Activated CD8-positive, alpha-beta memory T cell treated with anti-CD3 and anti-CD28 coated beads for 4 hours (primary cell): Measurements from ENCODE around the gene SMC5.
"Not testable (repeated sequence)": the region's sequence is repeated elsewhere in the genome, so short reads cannot be mapped to it uniquely, and the experiment has no call there.

Experiments
- DNase-seq, 2 donors: peaks; one replicate each; pipeline ENCODE4 v3.0.0-alpha.2; 2020; ENCODE audit warnings: low read depth in 2 of 2

The SMC5 gene

GRCh38 chr9:70263421-70263820, 4.6 kb downstream of the SMC5 start:
- no peak for DNase-seq

DNA sequence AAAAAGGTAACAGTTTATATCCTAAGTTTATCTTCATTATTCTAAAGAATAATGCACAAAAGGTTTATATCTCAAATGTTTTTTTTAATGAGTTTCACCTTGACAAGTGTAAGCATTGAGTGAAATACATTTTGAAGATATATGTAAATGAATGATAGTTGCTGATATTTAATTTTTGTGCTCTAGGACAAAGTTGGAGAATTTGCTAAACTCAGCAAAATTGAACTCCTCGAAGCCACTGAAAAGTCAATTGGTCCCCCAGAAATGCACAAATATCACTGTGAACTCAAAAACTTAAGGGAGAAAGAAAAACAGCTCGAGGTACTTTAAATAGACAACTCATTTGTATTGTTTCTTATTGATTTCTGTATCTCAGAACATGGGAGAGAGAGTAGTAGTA, 19.5 kb downstream of the SMC5 start:
- DNase-seq: no peak

GRCh38 chr9:70283848-70284247, 25.1 kb downstream of the SMC5 start:
- DNase-seq: no peak

DNA sequence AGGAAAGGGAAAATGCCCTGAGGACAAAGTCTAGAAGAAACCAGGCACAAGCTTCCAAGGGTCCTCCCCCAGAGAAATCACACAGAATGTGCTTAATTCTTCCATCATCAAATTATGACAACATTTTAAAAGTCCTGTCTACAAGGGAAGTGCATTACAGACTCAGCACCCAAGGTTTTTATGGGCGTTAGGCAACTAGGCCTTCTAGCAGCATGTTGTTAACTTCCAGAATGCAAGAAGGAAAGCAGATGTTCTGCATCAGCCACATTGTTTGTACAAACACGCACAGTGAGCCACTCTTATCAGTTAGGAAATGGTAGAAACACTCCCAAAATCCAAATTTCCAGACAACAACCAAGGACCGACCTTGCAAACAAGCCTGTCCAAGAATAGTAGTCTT, 26.5 kb downstream of the SMC5 start:
- DNase-seq: no peak

DNA sequence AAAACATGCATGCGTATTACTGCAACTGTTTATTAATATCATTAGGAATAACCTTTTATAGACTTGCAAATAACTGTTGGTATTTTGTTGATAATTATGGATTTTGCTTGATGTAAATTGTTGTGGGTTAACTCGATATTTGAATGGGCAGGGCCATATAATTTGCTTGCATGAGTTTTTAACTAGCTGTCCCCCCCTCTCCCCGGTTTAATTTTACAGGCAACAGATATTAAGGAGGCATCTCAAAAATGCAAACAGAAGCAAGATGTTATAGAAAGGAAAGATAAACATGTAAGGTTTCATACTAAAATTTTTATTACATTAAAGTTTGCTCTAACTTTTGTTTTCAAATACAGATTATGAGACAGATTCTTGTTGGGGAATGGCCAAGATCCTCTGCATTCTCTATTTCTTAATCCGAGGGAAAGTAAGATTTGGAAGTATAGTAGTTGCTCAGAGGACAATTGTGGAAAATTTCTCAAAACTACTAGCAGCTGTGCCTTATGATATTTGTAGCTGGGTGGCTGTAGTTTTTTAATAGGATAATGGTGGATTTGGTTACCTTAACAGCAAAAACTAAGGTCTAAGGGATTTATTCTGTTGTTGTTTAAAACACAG, 27.3 kb downstream of the SMC5 start:
- no peak for DNase-seq

DNA sequence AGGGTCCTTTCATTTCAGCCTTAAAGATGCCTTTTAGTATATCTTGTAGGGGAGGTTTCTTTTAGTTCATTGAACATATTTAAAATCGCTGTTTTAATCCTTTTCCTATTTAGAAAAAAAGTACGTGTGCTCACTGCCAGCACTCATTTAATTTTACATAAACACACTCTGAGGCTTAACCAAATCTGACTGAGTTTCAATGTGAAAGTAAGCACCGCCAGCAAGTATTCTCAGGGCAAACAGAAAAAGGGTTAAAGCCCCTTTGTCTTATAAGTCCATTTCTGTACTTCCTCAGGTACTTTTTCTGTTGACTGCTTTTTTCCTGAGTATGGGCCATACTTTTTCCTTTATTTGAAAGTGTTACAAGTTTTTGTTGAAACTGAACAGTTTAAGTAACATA, 31.8 kb downstream of the SMC5 start:
- no peak for DNase-seq

DNA sequence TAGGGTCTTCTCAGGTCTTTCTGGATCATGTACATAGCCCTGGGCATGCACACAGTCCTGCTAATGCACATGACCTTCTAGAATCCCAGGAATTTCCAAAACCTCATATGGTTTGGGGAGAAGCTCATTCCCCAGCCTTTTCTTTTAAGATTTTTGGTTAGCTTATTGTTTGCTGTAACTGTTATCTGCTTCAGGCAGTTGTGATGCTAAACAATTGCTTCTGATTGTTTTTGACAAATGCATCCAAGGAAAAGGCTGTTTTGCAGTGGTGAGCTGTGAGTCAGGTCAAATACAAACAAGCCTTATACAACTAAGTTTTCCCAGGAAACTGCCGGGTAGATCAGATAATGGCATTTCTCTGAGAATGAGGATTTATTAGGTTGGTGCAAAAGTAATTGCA, 32.7 kb downstream of the SMC5 start:
- no peak for DNase-seq

- DNase-seq: no peak
Measured at GRCh38 chr9:70292253-70292652, 33.5 kb downstream of the SMC5 start.

DNA sequence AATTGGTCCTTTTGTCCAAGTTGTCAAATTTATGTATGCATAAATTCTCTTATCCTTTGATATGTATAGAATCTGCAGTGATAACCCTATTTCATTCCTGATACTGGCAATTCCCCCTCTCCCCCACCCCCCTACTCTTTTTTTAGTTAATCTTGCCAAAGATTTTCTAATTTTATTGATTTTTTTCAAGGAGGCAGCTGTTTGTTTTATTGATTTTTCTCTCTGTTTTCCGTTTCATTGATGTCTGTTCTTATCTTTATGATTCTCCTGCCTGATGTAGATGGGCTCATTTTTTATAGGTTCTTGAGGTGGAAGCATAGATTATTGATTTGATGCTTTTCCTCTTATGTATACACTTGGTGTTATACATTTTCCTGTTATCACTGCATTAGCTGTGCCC, 34.4 kb downstream of the SMC5 start:
- no peak for DNase-seq

DNA sequence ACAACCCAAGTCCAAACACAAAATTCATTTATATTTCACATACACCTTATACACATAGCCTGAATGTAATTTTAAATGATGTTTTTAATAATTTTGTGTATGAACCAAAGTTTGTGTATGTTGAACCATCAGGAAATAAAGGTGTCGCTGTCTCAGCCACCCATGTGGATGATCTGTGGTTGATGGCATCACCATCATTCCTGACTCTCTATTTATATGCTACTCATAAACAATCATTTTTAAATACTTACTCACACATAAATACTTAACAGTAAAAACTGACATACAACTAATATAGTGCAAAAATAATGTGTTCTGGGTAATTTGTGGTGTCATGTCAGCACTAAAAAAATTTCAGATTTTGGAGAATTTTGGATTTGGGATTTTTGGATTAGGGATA, 38.4 kb downstream of the SMC5 start:
- DNase-seq: no peak

DNA sequence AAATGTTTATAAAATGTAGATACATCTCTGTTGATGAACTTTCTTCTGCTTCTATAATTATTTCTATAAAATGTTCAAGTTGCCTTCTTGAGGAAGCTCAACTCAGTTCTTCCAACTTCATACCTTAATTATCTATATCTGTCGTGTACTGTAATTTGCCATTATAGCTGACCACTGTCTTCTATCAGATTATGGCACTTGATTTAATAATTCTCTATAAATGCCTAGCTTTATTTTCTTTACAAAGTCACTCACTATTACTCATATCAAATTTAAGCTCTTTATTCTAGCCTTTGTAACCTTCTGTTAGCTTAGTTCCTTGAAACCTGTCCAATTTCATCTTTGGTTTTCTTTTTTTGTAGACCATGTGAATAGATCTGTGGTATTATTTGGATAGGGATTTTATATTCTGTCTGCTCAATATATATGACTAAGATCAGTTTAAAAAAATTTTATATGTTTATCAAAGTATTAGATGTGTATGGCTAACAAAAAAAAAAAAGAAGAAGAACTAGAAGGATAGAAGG, 39.5 kb downstream of the SMC5 start:
- DNase-seq: no peak

DNA sequence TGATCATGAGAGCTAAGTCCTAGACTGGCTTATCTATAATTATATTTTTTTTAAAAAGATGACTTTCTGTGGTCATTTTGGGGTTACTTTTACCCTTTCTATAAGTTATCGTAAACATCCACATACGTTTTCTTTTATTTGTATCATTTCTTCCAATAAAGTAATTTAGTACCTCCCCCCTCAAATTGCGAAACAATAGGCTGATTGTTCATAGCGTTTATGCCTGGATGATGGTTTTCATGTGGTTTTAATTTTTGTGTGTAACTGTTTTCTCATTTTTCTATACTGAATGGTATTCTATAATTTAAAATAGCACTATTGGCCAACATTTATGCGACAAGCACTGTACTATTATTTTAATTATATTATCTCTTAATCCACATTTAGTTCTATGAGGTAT, 44.5 kb downstream of the SMC5 start:
- DNase-seq: no peak

- no peak for DNase-seq
Measured at GRCh38 chr9:70304810-70305209, 46.0 kb downstream of the SMC5 start.

GRCh38 chr9:70315389-70315788, 56.6 kb downstream of the SMC5 start:
- DNase-seq: no peak

DNA sequence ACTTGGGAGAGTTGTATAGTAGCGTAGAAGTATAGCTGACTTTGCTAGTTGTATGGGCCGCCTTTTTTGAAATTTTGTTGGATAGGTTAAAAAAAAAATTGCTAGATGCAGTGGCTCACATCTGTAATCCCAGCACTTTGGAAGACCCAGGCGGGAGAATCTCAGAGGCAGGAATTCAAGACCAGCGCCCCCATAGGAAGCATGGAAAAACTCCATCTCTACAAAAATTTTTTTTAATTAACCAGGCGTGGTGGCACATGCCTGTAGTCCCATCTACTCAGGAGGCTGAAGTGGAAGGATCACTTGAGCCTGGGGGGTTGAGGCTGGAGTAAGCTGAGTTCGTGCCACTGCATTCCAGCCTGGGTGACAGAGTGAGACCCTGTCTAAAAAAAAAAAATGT, 59.2 kb downstream of the SMC5 start:
- no peak for DNase-seq

- no peak for DNase-seq
Measured at GRCh38 chr9:70322096-70322495, 63.3 kb downstream of the SMC5 start.

DNA sequence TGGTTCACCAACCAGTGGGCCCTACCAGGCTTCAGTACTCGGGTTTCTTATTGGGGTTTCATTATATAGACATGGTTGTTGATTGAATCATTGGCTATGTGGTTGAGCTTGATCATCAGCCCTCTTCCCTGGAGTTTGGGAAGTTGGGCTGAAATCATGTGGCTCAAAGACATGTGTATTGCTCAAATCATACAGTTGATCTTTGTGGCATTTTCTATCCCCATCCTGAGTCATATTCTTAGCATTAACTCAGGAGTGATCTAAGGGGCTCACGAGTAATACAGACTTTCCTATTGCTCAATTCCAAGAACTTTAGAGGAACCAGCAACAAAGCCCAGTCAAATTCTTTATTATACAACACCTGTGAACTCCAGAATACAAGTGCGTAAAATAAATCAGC, 66.2 kb downstream of the SMC5 start:
- DNase-seq: no peak

- DNase-seq: not testable (repeated sequence)
Measured at GRCh38 chr9:70328625-70329024, 69.8 kb downstream of the SMC5 start.

- no peak for DNase-seq
Measured at GRCh38 chr9:70340572-70340971, 81.8 kb downstream of the SMC5 start.

DNA sequence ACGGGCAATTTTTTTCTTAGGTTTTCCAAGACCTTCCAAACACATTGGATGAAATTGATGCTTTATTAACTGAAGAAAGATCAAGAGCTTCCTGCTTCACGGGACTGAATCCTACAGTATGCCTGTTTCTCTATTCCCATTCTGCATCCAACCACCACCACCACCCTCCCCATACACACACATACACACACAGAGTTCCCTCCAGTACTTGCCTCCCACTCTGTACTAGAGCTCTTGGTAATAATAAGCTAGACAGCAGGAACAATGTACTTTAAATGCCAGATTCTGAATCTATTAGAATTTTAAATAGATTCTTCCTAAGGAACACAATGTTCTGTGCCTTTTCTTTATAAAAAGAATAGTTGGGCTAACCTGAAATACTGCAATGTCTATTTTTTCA, 88.3 kb downstream of the SMC5 start:
- DNase-seq: no peak

DNA sequence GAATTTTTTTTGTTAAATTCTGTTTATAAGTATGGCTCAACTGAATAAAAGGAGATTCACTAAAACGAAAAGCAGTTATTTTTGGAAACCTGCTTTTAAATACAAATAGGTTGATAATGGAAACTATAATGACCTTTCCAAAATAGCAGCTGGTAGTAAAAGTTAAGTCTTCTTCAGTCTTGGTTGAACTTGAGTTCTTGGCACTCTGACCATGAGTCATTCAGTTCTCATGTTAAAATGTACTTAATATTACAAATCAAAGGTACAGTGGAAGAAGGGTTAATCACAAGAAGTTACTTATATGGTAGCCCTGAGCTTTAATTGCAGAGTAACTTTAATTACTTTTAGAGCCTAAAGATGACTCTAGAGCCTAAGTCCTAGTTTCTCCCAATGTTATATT, 93.6 kb downstream of the SMC5 start:
- DNase-seq: no peak

DNA sequence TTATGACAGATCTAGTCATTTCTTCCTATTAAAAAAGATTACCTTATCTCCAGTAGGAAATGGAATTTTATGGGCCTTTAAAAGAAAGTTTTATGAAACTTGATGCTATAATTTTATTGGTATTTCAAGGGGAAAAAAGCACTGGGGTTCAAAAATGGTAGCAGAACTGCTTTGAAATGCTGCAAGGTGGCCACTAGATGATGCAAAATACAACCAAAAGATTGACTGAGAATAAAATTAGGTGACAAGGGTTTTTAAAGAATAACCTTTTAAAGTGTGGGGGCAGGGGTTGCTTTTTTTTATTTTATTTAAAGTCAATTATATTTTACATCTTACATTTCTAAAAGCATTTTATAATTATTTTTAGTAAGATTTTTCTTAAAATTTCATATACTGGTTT, 94.0 kb downstream of the SMC5 start:
- no peak for DNase-seq

- no peak for DNase-seq
Measured at GRCh38 chr9:70355801-70356200, 97.0 kb downstream of the SMC5 start.

GRCh38 chr9:70362952-70363351, 104.2 kb downstream of the SMC5 start:
- no peak for DNase-seq
